GM23338 (cell line): ENCODE results near the gene IFI44L. TPM values are rescaled to one million over a fixed set of nuclear protein-coding genes. Genes with fewer than 3 reads are reported as not detected.

Source experiments
- ATAC-seq: fragments of 200-7000 bp; cut with Tn5 transposase; 3 replicates; pipeline ENCODE4 v1.9.1; 2020
- DNase-seq: peaks from one replicate; pipeline ENCODE4 v3.0.0-alpha.2; 2015; ENCODE audit warnings: low spot score
- H2AFZ ChIP-seq: fragments of 200-600 bp; sonication (generic); 2 replicates; pipeline ENCODE4 v1.8.0; 2016; ENCODE audit warnings: antibody characterized with exemption, mild to moderate bottlenecking, moderate library complexity
- H3F3A ChIP-seq: fragments of 200-600 bp; sonication (generic); replicated peaks from 2 replicates; pipeline ENCODE4 v1.8.0; 2017; ENCODE audit warnings: antibody characterized with exemption, mixed run types, low read depth
- H3K27ac ChIP-seq: fragments of 200-600 bp; sonication (generic); 2 replicates; pipeline ENCODE4 v1.6.1; 2016; ENCODE audit warnings: low read depth
- H3K27me3 ChIP-seq: fragments of 200-600 bp; sonication (generic); 2 replicates; pipeline ENCODE4 v1.8.0; 2016; ENCODE audit warnings: mild to moderate bottlenecking, mixed run types, moderate library complexity; ENCODE audit not compliant: insufficient read depth
- H3K36me3 ChIP-seq: fragments of 200-600 bp; sonication (generic); 2 replicates; pipeline ENCODE4 v1.8.0; 2016; ENCODE audit warnings: mild to moderate bottlenecking; ENCODE audit not compliant: insufficient read depth
- H3K4me1 ChIP-seq: fragments of 200-600 bp; sonication (generic); 2 replicates; pipeline ENCODE4 v1.8.0; 2016; ENCODE audit warnings: mild to moderate bottlenecking, moderate library complexity; ENCODE audit not compliant: insufficient read depth
- H3K4me2 ChIP-seq: fragments of 200-600 bp; sonication (generic); 2 replicates; pipeline ENCODE4 v1.7.1; 2017; ENCODE audit warnings: mixed run types
- H3K4me3 ChIP-seq: fragments of 200-600 bp; sonication (generic); 2 replicates; pipeline ENCODE4 v1.6.1; 2016; ENCODE audit warnings: mixed run types
- H3K79me2 ChIP-seq: fragments of 200-600 bp; sonication (generic); replicated peaks from 2 replicates; pipeline ENCODE4 v1.8.0; 2017; ENCODE audit warnings: mild to moderate bottlenecking; ENCODE audit not compliant: insufficient read depth
- H3K9me2 ChIP-seq: fragments of 200-600 bp; sonication (generic); 2 replicates; pipeline ENCODE4 v1.8.0; 2017; ENCODE audit not compliant: insufficient read depth
- H4K20me1 ChIP-seq: fragments of 200-600 bp; sonication (generic); replicated peaks from 2 replicates; pipeline ENCODE4 v1.8.0; 2017; ENCODE audit warnings: mild to moderate bottlenecking; ENCODE audit not compliant: insufficient read depth
- H3K27ac Mint-ChIP-seq: 2 replicates; pipeline ENCODE4 v1.8.0; 2020; ENCODE audit warnings: inconsistent platforms, mild to moderate bottlenecking, moderate library complexity, mixed read lengths
- H3K27me3 Mint-ChIP-seq: 3 replicates; pipeline ENCODE4 v1.8.0; 2022; ENCODE audit warnings: low read depth, mild to moderate bottlenecking, moderate library complexity, mixed read lengths, inconsistent platforms; ENCODE audit not compliant: insufficient read depth, poor library complexity
- H3K36me3 Mint-ChIP-seq: 3 replicates; pipeline ENCODE4 v1.8.0; 2021; ENCODE audit warnings: low read depth, mild to moderate bottlenecking, inconsistent platforms, moderate library complexity, mixed read lengths
- H3K4me1 Mint-ChIP-seq: 3 replicates; pipeline ENCODE4 v1.8.0; 2020; ENCODE audit warnings: mild to moderate bottlenecking, inconsistent platforms, mixed read lengths
- H3K4me3 Mint-ChIP-seq: 3 replicates; pipeline ENCODE4 v1.8.0; 2021; ENCODE audit warnings: moderate library complexity, mild to moderate bottlenecking, inconsistent platforms, mixed read lengths
- H3K9me3 Mint-ChIP-seq: 3 replicates; pipeline ENCODE4 v1.8.0; 2020; ENCODE audit warnings: moderate library complexity, mild to moderate bottlenecking, inconsistent platforms, mixed read lengths
- CREB1 ChIP-seq: fragments of 250-450 bp; sonication (Bioruptor Pico); IDR thresholded peaks from 2 replicates; pipeline ENCODE4 v1.5.0; 2020; ENCODE audit warnings: low read depth, mild to moderate bottlenecking, moderate library complexity
- EZH2 ChIP-seq: fragments of 200-600 bp; sonication (generic); IDR thresholded peaks from one replicate; pipeline ENCODE4 v1.8.0; 2017; ENCODE audit warnings: antibody characterized with exemption, mild to moderate bottlenecking, low read depth; ENCODE audit not compliant: unreplicated experiment
- EZH2phosphoT487 ChIP-seq: fragments of 200-600 bp; sonication (generic); IDR thresholded peaks from one replicate; pipeline ENCODE4 v1.8.1; 2018; ENCODE audit warnings: antibody characterized with exemption; ENCODE audit not compliant: unreplicated experiment
- JUNB ChIP-seq: IDR thresholded peaks from one replicate; pipeline ENCODE4 v1.6.1; 2016; ENCODE audit warnings: antibody characterized with exemption; ENCODE audit not compliant: unreplicated experiment
- NANOG ChIP-seq: IDR thresholded peaks from 2 replicates; pipeline ENCODE4 v1.6.1; 2016; ENCODE audit warnings: antibody characterized with exemption, borderline replicate concordance
- POLR2AphosphoS5 ChIP-seq: IDR thresholded peaks from 2 replicates; pipeline ENCODE4 v1.6.1; 2016; ENCODE audit warnings: antibody characterized with exemption, low read depth
- STAT1 ChIP-seq: IDR thresholded peaks from one replicate; pipeline ENCODE4 v1.6.1; 2016; ENCODE audit warnings: antibody characterized with exemption; ENCODE audit not compliant: unreplicated experiment
- ZNF114 ChIP-seq: fragments of 250-450 bp; sonication (Bioruptor Pico); IDR thresholded peaks from 2 replicates; pipeline ENCODE4 v1.5.0; 2020; ENCODE audit warnings: mild to moderate bottlenecking, moderate library complexity
- ZNF331 ChIP-seq: fragments of 250-450 bp; sonication (Bioruptor Pico); IDR thresholded peaks from 2 replicates; pipeline ENCODE4 v1.5.0; 2020; ENCODE audit warnings: low read depth, mild to moderate bottlenecking, moderate library complexity
- polyA plus RNA-seq: library from polyadenylated mRNA; unstranded; fragments of >200 nt; fragmentation: Nextera tagmentation; extraction: Ambion mirVana; gene quantifications from 2 replicates; pipeline ENCODE4 v1.2.1, GENCODE V29; 2016
- total RNA-seq: library from RNA; depleted of rRNA; stranded (reverse); fragments of >200 nt; shearing (Covaris generic); gene quantifications from 2 replicates; pipeline ENCODE4 v1.2.3, GENCODE V29; 2014
- TF ChIP-seq, protein P1 (sequence below): IDR thresholded peaks from 2 replicates; pipeline ENCODE4 v1.6.1; 2016; ENCODE audit warnings: antibody characterized with exemption
- TF ChIP-seq, protein P2 (sequence below), 2 experiments: fragments of 200-600 bp in 1 of 2; sonication (generic) in 1 of 2; conservative IDR thresholded peaks; 2 replicates each; pipeline versions ENCODE4 v1.5.1 to v1.6.1; 2016 to 2017; ENCODE audit warnings: antibody characterized with exemption in 2 of 2, low read depth in 2 of 2, mild to moderate bottlenecking in 2 of 2, moderate library complexity in 1 of 2
- TF ChIP-seq, protein P3 (sequence below): fragments of 250-450 bp; sonication (Bioruptor Pico); IDR thresholded peaks from 2 replicates; pipeline ENCODE4 v1.5.0; 2020; ENCODE audit warnings: mild to moderate bottlenecking, moderate library complexity

The IFI44L gene
- total and polyA plus RNA-seq, 2 experiments from 2014 or later = not detected

DNA sequence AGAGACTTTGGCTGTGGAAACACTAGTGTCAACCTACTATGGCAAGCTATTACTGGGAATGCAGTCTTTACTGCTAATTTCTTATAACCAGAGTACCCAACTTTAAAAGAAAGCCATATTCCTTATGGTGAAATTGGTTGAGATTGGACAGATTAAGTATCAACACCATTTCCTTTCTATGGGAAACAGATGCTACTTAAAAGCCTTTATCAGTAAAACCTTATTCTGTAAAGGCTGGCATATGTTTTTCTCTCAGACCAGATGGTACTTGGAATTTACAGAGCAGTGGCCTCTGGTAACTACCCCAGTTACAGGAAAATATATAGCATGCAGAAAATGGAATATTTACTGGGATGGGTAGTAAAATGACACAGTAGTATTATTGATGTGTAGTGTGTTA lies 48.2 kb downstream of the IFI44L start (continued):
- no peak for TF ChIP-seq ZNF331 (CRISPR knock-in tag)
- no peak for TF ChIP-seq JUNB
- TF ChIP-seq, protein P1, sequence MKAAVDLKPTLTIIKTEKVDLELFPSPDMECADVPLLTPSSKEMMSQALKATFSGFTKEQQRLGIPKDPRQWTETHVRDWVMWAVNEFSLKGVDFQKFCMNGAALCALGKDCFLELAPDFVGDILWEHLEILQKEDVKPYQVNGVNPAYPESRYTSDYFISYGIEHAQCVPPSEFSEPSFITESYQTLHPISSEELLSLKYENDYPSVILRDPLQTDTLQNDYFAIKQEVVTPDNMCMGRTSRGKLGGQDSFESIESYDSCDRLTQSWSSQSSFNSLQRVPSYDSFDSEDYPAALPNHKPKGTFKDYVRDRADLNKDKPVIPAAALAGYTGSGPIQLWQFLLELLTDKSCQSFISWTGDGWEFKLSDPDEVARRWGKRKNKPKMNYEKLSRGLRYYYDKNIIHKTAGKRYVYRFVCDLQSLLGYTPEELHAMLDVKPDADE = no peak
- TF ChIP-seq EZH2 = no peak
- no peak for TF ChIP-seq CREB1
- no peak for TF ChIP-seq EZH2phosphoT487
- TF ChIP-seq, protein P2, sequence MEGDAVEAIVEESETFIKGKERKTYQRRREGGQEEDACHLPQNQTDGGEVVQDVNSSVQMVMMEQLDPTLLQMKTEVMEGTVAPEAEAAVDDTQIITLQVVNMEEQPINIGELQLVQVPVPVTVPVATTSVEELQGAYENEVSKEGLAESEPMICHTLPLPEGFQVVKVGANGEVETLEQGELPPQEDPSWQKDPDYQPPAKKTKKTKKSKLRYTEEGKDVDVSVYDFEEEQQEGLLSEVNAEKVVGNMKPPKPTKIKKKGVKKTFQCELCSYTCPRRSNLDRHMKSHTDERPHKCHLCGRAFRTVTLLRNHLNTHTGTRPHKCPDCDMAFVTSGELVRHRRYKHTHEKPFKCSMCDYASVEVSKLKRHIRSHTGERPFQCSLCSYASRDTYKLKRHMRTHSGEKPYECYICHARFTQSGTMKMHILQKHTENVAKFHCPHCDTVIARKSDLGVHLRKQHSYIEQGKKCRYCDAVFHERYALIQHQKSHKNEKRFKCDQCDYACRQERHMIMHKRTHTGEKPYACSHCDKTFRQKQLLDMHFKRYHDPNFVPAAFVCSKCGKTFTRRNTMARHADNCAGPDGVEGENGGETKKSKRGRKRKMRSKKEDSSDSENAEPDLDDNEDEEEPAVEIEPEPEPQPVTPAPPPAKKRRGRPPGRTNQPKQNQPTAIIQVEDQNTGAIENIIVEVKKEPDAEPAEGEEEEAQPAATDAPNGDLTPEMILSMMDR (conservative IDR thresholded peaks at IDR 0.05; ENCODE audit: low read depth in 2 of 2) = no peak

DNA sequence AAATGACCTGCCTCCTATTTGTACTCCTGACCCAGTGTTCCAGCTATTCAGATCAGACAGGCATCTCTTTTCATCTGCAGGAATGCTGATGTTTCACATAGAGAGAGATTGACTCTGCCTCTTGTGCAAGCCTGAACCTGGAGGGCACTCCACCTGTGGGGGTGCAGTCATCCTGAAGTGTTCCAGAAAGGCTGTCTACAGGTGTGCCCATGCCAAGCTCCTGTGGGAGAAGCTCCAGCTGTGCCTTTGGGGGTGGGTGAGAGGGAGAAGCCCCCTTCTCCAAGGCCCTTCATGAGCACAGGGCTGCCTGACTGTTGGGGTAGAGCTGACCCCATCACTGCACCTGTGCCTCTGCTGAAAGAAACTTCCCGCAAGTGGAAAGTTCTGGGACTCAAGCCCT lies 52.2 kb downstream of the IFI44L start:
- H3K27me3 ChIP-seq = no peaks in the 10 kb centered on the region
- Mint-ChIP-seq H3K4me3 (no peak overlapping the region), H3K4me1 (peaks cover 3% of the 10 kb centered on the region; the same call in 2 of the 3 replicates), H3K9me3 (no peaks in the 10 kb centered on the region), H3K27ac (no peak overlapping the region), H3K27me3 (no peaks in the 10 kb centered on the region), H3K36me3 (no peaks in the 10 kb centered on the region)
- H3K4me3 ChIP-seq = no peak overlapping the region
- no peaks in the 10 kb centered on the region for H3K4me1 ChIP-seq
- no peaks in the 10 kb centered on the region for H3K36me3 ChIP-seq
- H3F3A ChIP-seq = no peaks in the 10 kb centered on the region
- no peak overlapping the region for H3K4me2 ChIP-seq
- no peak overlapping the region for H3K27ac ChIP-seq
- no peak for ATAC-seq
- no peaks in the 10 kb centered on the region for H3K9me2 ChIP-seq
- no peaks in the 10 kb centered on the region for H4K20me1 ChIP-seq
- no peak for DNase-seq
- H2AFZ ChIP-seq = no peak overlapping the region
- no peaks in the 10 kb centered on the region for H3K79me2 ChIP-seq
- no peak for TF ChIP-seq POLR2AphosphoS5
- TF ChIP-seq JUNB = no peak
- TF ChIP-seq STAT1 = no peak
- TF ChIP-seq, protein P3, sequence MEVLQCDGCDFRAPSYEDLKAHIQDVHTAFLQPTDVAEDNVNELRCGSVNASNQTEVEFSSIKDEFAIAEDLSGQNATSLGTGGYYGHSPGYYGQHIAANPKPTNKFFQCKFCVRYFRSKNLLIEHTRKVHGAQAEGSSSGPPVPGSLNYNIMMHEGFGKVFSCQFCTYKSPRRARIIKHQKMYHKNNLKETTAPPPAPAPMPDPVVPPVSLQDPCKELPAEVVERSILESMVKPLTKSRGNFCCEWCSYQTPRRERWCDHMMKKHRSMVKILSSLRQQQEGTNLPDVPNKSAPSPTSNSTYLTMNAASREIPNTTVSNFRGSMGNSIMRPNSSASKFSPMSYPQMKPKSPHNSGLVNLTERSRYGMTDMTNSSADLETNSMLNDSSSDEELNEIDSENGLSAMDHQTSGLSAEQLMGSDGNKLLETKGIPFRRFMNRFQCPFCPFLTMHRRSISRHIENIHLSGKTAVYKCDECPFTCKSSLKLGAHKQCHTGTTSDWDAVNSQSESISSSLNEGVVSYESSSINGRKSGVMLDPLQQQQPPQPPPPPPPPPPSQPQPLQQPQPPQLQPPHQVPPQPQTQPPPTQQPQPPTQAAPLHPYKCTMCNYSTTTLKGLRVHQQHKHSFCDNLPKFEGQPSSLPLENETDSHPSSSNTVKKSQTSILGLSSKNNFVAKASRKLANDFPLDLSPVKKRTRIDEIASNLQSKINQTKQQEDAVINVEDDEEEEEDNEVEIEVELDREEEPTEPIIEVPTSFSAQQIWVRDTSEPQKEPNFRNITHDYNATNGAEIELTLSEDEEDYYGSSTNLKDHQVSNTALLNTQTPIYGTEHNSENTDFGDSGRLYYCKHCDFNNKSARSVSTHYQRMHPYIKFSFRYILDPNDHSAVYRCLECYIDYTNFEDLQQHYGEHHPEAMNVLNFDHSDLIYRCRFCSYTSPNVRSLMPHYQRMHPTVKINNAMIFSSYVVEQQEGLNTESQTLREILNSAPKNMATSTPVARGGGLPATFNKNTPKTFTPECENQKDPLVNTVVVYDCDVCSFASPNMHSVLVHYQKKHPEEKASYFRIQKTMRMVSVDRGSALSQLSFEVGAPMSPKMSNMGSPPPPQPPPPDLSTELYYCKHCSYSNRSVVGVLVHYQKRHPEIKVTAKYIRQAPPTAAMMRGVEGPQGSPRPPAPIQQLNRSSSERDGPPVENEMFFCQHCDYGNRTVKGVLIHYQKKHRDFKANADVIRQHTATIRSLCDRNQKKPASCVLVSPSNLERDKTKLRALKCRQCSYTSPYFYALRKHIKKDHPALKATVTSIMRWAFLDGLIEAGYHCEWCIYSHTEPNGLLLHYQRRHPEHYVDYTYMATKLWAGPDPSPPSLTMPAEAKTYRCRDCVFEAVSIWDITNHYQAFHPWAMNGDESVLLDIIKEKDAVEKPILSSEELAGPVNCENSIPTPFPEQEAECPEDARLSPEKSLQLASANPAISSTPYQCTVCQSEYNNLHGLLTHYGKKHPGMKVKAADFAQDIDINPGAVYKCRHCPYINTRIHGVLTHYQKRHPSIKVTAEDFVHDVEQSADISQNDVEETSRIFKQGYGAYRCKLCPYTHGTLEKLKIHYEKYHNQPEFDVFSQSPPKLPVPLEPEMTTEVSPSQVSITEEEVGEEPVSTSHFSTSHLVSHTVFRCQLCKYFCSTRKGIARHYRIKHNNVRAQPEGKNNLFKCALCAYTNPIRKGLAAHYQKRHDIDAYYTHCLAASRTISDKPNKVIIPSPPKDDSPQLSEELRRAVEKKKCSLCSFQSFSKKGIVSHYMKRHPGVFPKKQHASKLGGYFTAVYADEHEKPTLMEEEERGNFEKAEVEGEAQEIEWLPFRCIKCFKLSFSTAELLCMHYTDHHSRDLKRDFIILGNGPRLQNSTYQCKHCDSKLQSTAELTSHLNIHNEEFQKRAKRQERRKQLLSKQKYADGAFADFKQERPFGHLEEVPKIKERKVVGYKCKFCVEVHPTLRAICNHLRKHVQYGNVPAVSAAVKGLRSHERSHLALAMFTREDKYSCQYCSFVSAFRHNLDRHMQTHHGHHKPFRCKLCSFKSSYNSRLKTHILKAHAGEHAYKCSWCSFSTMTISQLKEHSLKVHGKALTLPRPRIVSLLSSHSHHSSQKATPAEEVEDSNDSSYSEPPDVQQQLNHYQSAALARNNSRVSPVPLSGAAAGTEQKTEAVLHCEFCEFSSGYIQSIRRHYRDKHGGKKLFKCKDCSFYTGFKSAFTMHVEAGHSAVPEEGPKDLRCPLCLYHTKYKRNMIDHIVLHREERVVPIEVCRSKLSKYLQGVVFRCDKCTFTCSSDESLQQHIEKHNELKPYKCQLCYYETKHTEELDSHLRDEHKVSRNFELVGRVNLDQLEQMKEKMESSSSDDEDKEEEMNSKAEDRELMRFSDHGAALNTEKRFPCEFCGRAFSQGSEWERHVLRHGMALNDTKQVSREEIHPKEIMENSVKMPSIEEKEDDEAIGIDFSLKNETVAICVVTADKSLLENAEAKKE = no peak
- no peak for TF ChIP-seq ZNF331 (CRISPR knock-in tag)
- no peak for TF ChIP-seq EZH2phosphoT487
- TF ChIP-seq, protein P1 = no peak
- no peak for TF ChIP-seq EZH2
- TF ChIP-seq ZNF114 (CRISPR knock-in tag) = no peak
- no peak for TF ChIP-seq CREB1
- no peak for TF ChIP-seq NANOG
